HG03565 (cell line): ENCODE results near the gene SEMA3D.

Source experiments
- ATAC-seq: cut with Tn5 transposase; IDR thresholded peaks from one replicate; pipeline ENCODE4 v1.9.1; 2021; ENCODE audit warnings: mild to moderate bottlenecking, moderate library complexity; ENCODE audit not compliant: unreplicated experiment

SEMA3D gene

GRCh38 chr7:85039196-85039923 is 147.5 kb downstream of the SEMA3D start:
- ATAC-seq: peak; percentile 90

- no peak for ATAC-seq
Measured at GRCh38 chr7:85038466-85038865, 148.4 kb downstream of the SEMA3D start.

- no peak for ATAC-seq
Measured at GRCh38 chr7:85033263-85033662, 153.6 kb downstream of the SEMA3D start.

- no peak for ATAC-seq
Measured at GRCh38 chr7:85031475-85031874, 155.4 kb downstream of the SEMA3D start.

- peak; percentile 63 for ATAC-seq
Measured at GRCh38 chr7:85030893-85031292, 156.0 kb downstream of the SEMA3D start.

- ATAC-seq: peak; percentile 63
Measured at GRCh38 chr7:85025312-85025756, 161.5 kb downstream of the SEMA3D start.

- no peak for ATAC-seq
Measured at GRCh38 chr7:85023916-85024315, 162.9 kb downstream of the SEMA3D start.

GRCh38 chr7:85023066-85023712 is 163.7 kb downstream of the SEMA3D start:
- no peak for ATAC-seq

- no peak for ATAC-seq
Measured at GRCh38 chr7:85022064-85022697, 164.7 kb downstream of the SEMA3D start.

- ATAC-seq: no peak
Measured at GRCh38 chr7:85021101-85021704, 165.7 kb downstream of the SEMA3D start.

- ATAC-seq: no peak
Measured at GRCh38 chr7:85019778-85020177, 167.1 kb downstream of the SEMA3D start.

- ATAC-seq: no peak
Measured at GRCh38 chr7:85019176-85019575, 167.7 kb downstream of the SEMA3D start.

- ATAC-seq: no peak
Measured at GRCh38 chr7:85018498-85018897, 168.4 kb downstream of the SEMA3D start.

- ATAC-seq: no peak
Measured at GRCh38 chr7:85016286-85016685, 170.6 kb downstream of the SEMA3D start.

- ATAC-seq: no peak
Measured at GRCh38 chr7:85014936-85015660, 171.8 kb downstream of the SEMA3D start.

- no peak for ATAC-seq
Measured at GRCh38 chr7:85011127-85011526, 175.7 kb downstream of the SEMA3D start.

GRCh38 chr7:85010306-85010705 is 176.6 kb downstream of the SEMA3D start:
- no peak for ATAC-seq

GRCh38 chr7:85006754-85007153 is 180.1 kb downstream of the SEMA3D start:
- no peak for ATAC-seq

- ATAC-seq: no peak
Measured at GRCh38 chr7:85004402-85004801, 182.5 kb downstream of the SEMA3D start.

- no peak for ATAC-seq
Measured at GRCh38 chr7:85001495-85002345, 185.1 kb downstream of the SEMA3D start.
